Erythroblast (primary cell): ENCODE measurements around the gene PLB1.

Experiments
- GATA1 ChIP-seq: IDR thresholded peaks from 2 replicates; pipeline ENCODE4 v1.6.1; 2011; ENCODE audit warnings: low read depth, mild to moderate bottlenecking, control low read depth, low read length, moderate library complexity
- POLR2A ChIP-seq: IDR thresholded peaks from 2 replicates; pipeline ENCODE4 v1.6.1; 2011; ENCODE audit warnings: mild to moderate bottlenecking, low read length

DNA sequence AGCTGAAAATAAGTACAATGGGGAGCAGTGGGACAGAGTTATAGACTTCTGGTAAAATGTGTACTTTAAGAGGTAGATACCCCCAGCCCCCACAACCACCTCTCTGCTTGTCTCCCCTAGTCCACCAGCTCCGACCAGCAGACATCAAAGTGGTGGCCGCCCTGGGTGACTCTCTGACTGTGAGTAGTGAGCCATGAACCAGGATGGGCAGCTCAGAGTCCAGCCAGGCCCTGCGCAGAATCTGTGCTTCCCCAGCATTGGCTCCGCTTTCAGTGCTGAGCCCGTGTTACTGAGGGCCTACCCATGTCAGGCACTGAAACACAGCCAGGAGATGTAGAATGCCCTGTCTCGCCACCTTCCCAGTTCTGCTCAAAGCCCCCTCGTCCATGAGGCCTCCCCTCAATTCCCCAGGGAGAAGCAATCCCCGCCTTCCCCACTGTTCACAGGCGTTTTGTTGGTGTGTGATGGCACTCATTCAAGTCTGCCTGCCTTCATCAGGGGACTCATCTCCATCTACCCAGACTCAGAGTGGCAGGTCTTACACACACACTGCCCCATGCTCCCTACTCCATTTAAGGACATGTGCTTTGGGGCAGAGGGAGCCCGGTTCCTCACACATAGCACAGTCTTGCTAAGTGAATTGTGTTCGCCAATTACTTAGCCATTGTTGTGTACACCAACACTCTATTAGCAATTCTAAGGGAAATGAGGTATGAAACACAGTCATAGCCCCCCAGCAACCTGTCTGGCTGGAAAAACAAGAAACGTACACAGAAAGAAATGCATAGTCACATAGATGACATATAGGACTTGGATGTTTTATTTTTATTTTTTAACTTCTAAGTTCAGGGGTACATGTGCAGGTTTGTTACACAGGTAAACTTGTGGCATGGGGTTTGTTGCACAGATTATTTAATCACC is 122.6 kb downstream of the PLB1 start:
- TF ChIP-seq POLR2A: no peak
- TF ChIP-seq GATA1: no peak
